Psoas muscle (tissue), 8 donors: ENCODE measurements around the gene RAD51B. TPM values are rescaled to one million over a fixed set of nuclear protein-coding genes. Genes with fewer than 3 reads are reported as not detected.

Source experiments
- ATAC-seq, 4 donors: fragments of 200-7000 bp; cut with Tn5 transposase; one replicate each; pipeline ENCODE4 v1.9.1; 2020; ENCODE audit warnings: moderate library complexity in 3 of 4, mild to moderate bottlenecking in 2 of 4
- DNase-seq, 2 donors: peaks; one replicate each; pipeline ENCODE4 v3.0.0-alpha.2; 2020
- H3K27ac ChIP-seq: fragments of 200-600 bp; one replicate; pipeline ENCODE4 v1.8.0; 2022
- H3K27me3 ChIP-seq, 3 donors: fragments of 200-600 bp in 1 of 3; one replicate each; pipeline versions ENCODE4 v1.6.1 to v1.8.0; 2013 to 2022; ENCODE audit warnings: low read length in 2 of 3, mild to moderate bottlenecking in 2 of 3, moderate library complexity in 1 of 3; ENCODE audit not compliant: insufficient read depth in 3 of 3
- H3K36me3 ChIP-seq, 2 donors: fragments of 200-600 bp in 1 of 2; one replicate each; pipeline versions ENCODE4 v1.6.1 to v1.8.0; 2013 to 2022; ENCODE audit warnings: low read depth in 1 of 2, mild to moderate bottlenecking in 1 of 2, moderate library complexity in 1 of 2; ENCODE audit not compliant: insufficient read depth in 1 of 2
- H3K4me1 ChIP-seq: fragments of 200-600 bp; one replicate; pipeline ENCODE4 v1.8.0; 2022
- H3K4me3 ChIP-seq: fragments of 200-600 bp; one replicate; pipeline ENCODE4 v1.8.0; 2022; ENCODE audit warnings: mild to moderate bottlenecking
- H3K9me3 ChIP-seq: fragments of 200-600 bp; one replicate; pipeline ENCODE4 v1.8.0; 2022
- CTCF ChIP-seq: fragments of 200-600 bp; IDR thresholded peaks from one replicate; pipeline ENCODE4 v1.8.0; 2022; ENCODE audit warnings: antibody characterized with exemption
- WGBS, 3 donors: extraction: QIAGEN DNeasy Blood & Tissue Kit; methylation state at CpG; one replicate each; pipeline versions ENCODE4 v1.1.6 to v1.1.7; 2013; 5-methylcytosine and 5-hydroxymethylcytosine counted together
- intact Hi-C, 2 donors: fragments of 100-400 bp; cut with DNase I; formaldehyde crosslinking; loops; one replicate each; pipeline versions ENCODE4 v1.11.0 to v1.14.2; 2022
- polyA plus RNA-seq, 3 donors: library from polyadenylated mRNA; stranded (reverse); fragments of 200-250 nt; gene quantifications; one replicate each; pipeline ENCODE4 v1.2.3, GENCODE V29; 2013
- total RNA-seq, 4 donors: library from RNA; stranded (reverse); fragmentation: NEBNext Ultra II Directional in 2 of 4; extraction: Animal tissue kit (Norgen Biotek cat#: 25700) in 2 of 4; gene quantifications; one replicate each; pipeline versions ENCODE4 v1.2.1 to v1.2.4, GENCODE V29; 2021 to 2023
- donor health status: healthy with polysubstance abuse.
- donor health status: DM: no; HTN: no; CAD: no; lungs with moderate emphysema.
- donor health status: Bipolar disorder and iron deficiency.
- donor health status: healthy.
- donor health status: DM: yes; HTN: yes; CAD: no.
- donor health status: DM: no; HTN: no; CAD: no.
- donor health status: DM: no; HTN: no; CAD: no.
- donor health status: DM: yes; HTN: yes; CAD: no.

Gene RAD51B
- total and polyA plus RNA-seq, 7 donors = 0.60 to 7.2 (median 2.2) TPM

GRCh38 chr14:68637106-68638021 is 817.8 kb downstream of the RAD51B start:
- no peak for TF ChIP-seq CTCF
- WGBS, 3 donors = 69 to 79% (median 70%) methylated on average over 13 of the region's 13 CpGs
- H3K4me1 ChIP-seq = peaks cover 31% of the 10 kb centered on the region
- intact Hi-C loops = no loop called here
- ATAC-seq (peak in 2 of 4 donors; percentile 15 to 45), DNase-seq (peak in 1 of 2 donors; percentile 39)
- peak overlapping the region; percentile 7 for H3K27ac ChIP-seq
- no peaks in the 10 kb centered on the region for H3K27me3 ChIP-seq
- H3K9me3 ChIP-seq = peaks cover 20% of the 10 kb centered on the region
- no peaks in the 10 kb centered on the region for H3K36me3 ChIP-seq
- no peak overlapping the region for H3K4me3 ChIP-seq

- H3K36me3 ChIP-seq = no peaks in the 10 kb centered on the region
- H3K27ac ChIP-seq = peak overlapping the region; percentile 7
- intact Hi-C loops = no loop called here
- DNase-seq = no peak
- WGBS, 3 donors = 66 to 75% (median 67%) methylated on average over 12 of the region's 12 CpGs
- no peak overlapping the region for H3K4me3 ChIP-seq
- H3K27me3 ChIP-seq = no peaks in the 10 kb centered on the region
- peaks cover 20% of the 10 kb centered on the region for H3K9me3 ChIP-seq
- no peak for TF ChIP-seq CTCF
- peak in 2 of 4 donors; percentile 18 to 23 for ATAC-seq
- peaks cover 31% of the 10 kb centered on the region for H3K4me1 ChIP-seq
Measured at GRCh38 chr14:68638141-68638999, 818.8 kb downstream of the RAD51B start.

- Histone ChIP-seq H3K9me3 (peaks cover 20% of the 10 kb centered on the region), H3K4me3 (no peak overlapping the region), H3K36me3 (no peaks in the 10 kb centered on the region), H3K27me3 (no peaks in the 10 kb centered on the region), H3K4me1 (peaks cover 24% of the 10 kb centered on the region), H3K27ac (peak overlapping the region; percentile 13)
- peak in 2 of 4 donors; percentile 35 to 54 for ATAC-seq
- intact Hi-C loops = no loop called here
- DNase-seq = no peak
- no peak for TF ChIP-seq CTCF
- WGBS, 3 donors = 39 to 61% (median 47%) methylated on average over 6 of the region's 6 CpGs
Measured at GRCh38 chr14:68639000-68639757, 819.6 kb downstream of the RAD51B start.

- Histone ChIP-seq H3K4me3 (no peak overlapping the region), H3K27ac (peak overlapping the region; percentile 13), H3K4me1 (peaks cover 21% of the 10 kb centered on the region), H3K27me3 (no peaks in the 10 kb centered on the region), H3K36me3 (no peaks in the 10 kb centered on the region), H3K9me3 (peaks cover 20% of the 10 kb centered on the region)
- TF ChIP-seq CTCF = no peak
- DNase-seq (no peak), ATAC-seq (peak in 2 of 4 donors; percentile 17 to 23)
- intact Hi-C loops = no loop called here
- WGBS, 3 donors = 80 to 92% (median 81%) methylated on average over 9 to 10 of the region's 10 CpGs
Measured at GRCh38 chr14:68639758-68640574, 820.4 kb downstream of the RAD51B start.
